Hepatocyte (in vitro differentiated cells): ENCODE data around the gene TTL.
"Not testable (repeated sequence)": the region's sequence is repeated elsewhere in the genome, so short reads cannot be mapped to it uniquely, and the experiment has no call there.

ENCODE experiments used
- CTCF ChIP-seq: fragments of 200-600 bp; sonication (generic); IDR thresholded peaks from 2 replicates; pipeline ENCODE4 v1.5.1; 2016; ENCODE audit warnings: antibody characterized with exemption, mild to moderate bottlenecking; ENCODE audit not compliant: poor library complexity
- EZH2 ChIP-seq: fragments of 200-600 bp; sonication (generic); IDR thresholded peaks from 2 replicates; pipeline ENCODE4 v1.6.1; 2016; ENCODE audit warnings: antibody characterized with exemption, mild to moderate bottlenecking, borderline replicate concordance
- EZH2phosphoT487 ChIP-seq: fragments of 200-600 bp; sonication (generic); IDR thresholded peaks from one replicate; pipeline ENCODE4 v1.6.1; 2018; ENCODE audit warnings: antibody characterized with exemption, mild to moderate bottlenecking, low read depth, moderate library complexity; ENCODE audit not compliant: unreplicated experiment, severe bottlenecking

- TF ChIP-seq EZH2, CTCF, EZH2phosphoT487: not testable (repeated sequence)
Measured at GRCh38 chr2:112435716-112436431, 46.1 kb upstream of the TTL start.
